Gastroesophageal sphincter (tissue), 4 donors: ENCODE data around the gene OTOA. TPM values are rescaled to one million over a fixed set of nuclear protein-coding genes. Genes with fewer than 3 reads are reported as not detected.

Source experiments
- ATAC-seq: fragments of 150-250 bp; one replicate; pipeline ENCODE4 v1.9.1; 2016; ENCODE audit warnings: mild to moderate bottlenecking, moderate library complexity
- H3K27ac ChIP-seq, 4 donors: fragments of 200-600 bp; sonication (generic) in 3 of 4; 1 replicate in 3 of 4; 2 replicates in 1 of 4; pipeline ENCODE4 v1.5.1; 2016 to 2019
- H3K27me3 ChIP-seq: fragments of 200-600 bp; sonication (generic); one replicate; pipeline ENCODE4 v1.5.1; 2019
- H3K36me3 ChIP-seq, 2 donors: fragments of 200-600 bp; sonication (generic); one replicate each; pipeline ENCODE4 v1.5.1; 2019; ENCODE audit warnings: control low read depth in 1 of 2
- H3K4me1 ChIP-seq, 3 donors: fragments of 200-600 bp; sonication (generic); 1 replicate in 2 of 3; 2 replicates in 1 of 3; pipeline ENCODE4 v1.5.1; 2016 to 2019; ENCODE audit warnings: control low read depth in 2 of 3
- H3K4me3 ChIP-seq, 2 donors: fragments of 200-600 bp; sonication (generic); one replicate each; pipeline ENCODE4 v1.5.1; 2019; ENCODE audit warnings: mild to moderate bottlenecking in 1 of 2, moderate library complexity in 1 of 2
- H3K9me3 ChIP-seq, 3 donors: fragments of 200-600 bp; sonication (generic); one replicate each; pipeline ENCODE4 v1.5.1; 2017 to 2019; ENCODE audit warnings: control low read depth in 2 of 3
- EP300 ChIP-seq: sonication (generic); formaldehyde crosslinking; IDR thresholded peaks from one replicate; pipeline ENCODE4 v1.6.1; 2017; ENCODE audit warnings: antibody characterized with exemption, mild to moderate bottlenecking
- POLR2A ChIP-seq, 2 donors: fragments of 450-650 bp; IDR thresholded peaks; one replicate each; pipeline ENCODE4 v1.6.1; 2017; ENCODE audit warnings: antibody characterized with exemption in 2 of 2, mild to moderate bottlenecking in 2 of 2, moderate library complexity in 1 of 2
- POLR2AphosphoS5 ChIP-seq: sonication (generic); formaldehyde crosslinking; IDR thresholded peaks from one replicate; pipeline ENCODE4 v1.6.1; 2017; ENCODE audit warnings: antibody characterized with exemption
- WGBS, 2 donors: methylation state at CpG; one replicate each; pipeline ENCODE4 v1.1.5; 2018; ENCODE audit warnings: low coverage in 1 of 2; 5-methylcytosine and 5-hydroxymethylcytosine counted together
- total RNA-seq, 4 donors: library from RNA; depleted of rRNA; stranded (reverse); fragments of >200 nt; gene quantifications; one replicate each; pipeline ENCODE4 v1.1.0, GENCODE V29; 2016
- TF ChIP-seq, protein P1 (sequence below), 4 experiments: fragments of 200-600 bp in 2 of 4; fragments of 450-650 bp in 2 of 4; sonication (generic) in 1 of 4; IDR thresholded peaks; one replicate each; pipeline ENCODE4 v1.5.1; 2017 to 2019; ENCODE audit warnings: antibody characterized with exemption in 4 of 4, mild to moderate bottlenecking in 2 of 4, moderate library complexity in 2 of 4

Gene OTOA
- total RNA-seq, 4 donors from 2014 or later = 0.54 TPM; not detected in 3

DNA sequence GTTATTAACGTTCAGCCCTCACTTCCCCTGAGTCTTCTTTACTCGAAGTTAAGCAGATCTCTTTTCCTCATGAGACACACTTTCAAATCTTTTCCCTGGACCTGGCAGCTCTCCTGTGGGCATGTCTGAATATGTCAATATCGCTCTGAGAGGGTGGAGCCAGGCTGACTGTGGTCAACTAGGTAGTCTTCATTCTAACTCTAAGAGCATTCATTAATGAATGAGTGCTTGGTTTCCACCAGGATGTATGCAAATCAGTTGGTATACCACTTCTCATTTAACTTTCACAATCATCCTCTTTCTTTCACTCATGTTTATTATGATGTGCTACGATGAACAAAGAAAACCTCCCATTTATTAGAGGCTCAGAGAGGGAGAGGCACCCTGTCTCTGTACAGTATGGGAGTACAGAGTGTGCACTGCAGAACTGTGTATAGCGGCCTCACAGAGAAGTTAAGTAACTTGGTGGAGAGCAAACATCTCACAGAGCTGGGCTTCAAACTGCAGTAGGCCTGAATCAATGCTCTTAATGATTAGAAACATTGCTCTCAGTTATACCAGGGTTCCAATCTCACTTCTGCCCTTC, 39.9 kb downstream of the OTOA start:
- TF ChIP-seq EP300 = no peak
- TF ChIP-seq POLR2AphosphoS5 = no peak
- TF ChIP-seq, protein P1, sequence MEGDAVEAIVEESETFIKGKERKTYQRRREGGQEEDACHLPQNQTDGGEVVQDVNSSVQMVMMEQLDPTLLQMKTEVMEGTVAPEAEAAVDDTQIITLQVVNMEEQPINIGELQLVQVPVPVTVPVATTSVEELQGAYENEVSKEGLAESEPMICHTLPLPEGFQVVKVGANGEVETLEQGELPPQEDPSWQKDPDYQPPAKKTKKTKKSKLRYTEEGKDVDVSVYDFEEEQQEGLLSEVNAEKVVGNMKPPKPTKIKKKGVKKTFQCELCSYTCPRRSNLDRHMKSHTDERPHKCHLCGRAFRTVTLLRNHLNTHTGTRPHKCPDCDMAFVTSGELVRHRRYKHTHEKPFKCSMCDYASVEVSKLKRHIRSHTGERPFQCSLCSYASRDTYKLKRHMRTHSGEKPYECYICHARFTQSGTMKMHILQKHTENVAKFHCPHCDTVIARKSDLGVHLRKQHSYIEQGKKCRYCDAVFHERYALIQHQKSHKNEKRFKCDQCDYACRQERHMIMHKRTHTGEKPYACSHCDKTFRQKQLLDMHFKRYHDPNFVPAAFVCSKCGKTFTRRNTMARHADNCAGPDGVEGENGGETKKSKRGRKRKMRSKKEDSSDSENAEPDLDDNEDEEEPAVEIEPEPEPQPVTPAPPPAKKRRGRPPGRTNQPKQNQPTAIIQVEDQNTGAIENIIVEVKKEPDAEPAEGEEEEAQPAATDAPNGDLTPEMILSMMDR (IDR thresholded peaks at IDR 0.05) = no peak
- no peak for TF ChIP-seq POLR2A (IDR thresholded peaks at IDR 0.05)
- no peaks in the 10 kb centered on the region for H3K9me3 ChIP-seq
- H3K27ac ChIP-seq = no peak overlapping the region
- H3K36me3 ChIP-seq = no peaks in the 10 kb centered on the region
- H3K4me1 ChIP-seq = peaks cover 0 to 7% (median 3%) of the 10 kb centered on the region in 3 donors
- H3K4me3 ChIP-seq = no peak overlapping the region
- H3K27me3 ChIP-seq = peaks cover 8% of the 10 kb centered on the region
- 71 to 75% methylated on average over 3 to 5 of the region's 5 CpGs for WGBS, 2 donors
- ATAC-seq = no peak

DNA sequence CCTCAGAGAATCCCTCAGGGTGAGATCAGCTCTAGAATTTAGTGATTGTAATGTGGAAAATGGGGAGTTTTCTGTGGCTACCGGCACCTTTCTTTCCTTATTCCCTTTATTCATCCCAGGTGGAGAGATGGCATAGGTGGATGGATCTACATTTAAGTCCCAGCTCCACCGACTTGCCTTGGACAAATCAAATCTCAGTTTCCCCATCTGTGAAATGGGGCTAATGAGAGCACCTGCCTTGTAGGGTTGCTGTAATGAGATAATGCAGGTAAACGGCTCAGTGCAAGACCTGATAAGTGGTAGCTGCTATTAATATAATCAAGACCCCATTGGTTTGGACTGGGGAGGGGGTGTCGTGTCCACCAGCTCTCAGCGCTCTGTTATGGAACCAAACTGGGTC, 40.5 kb downstream of the OTOA start:
- TF ChIP-seq, protein P1 (IDR thresholded peaks at IDR 0.05) = no peak
- no peak for TF ChIP-seq POLR2A (IDR thresholded peaks at IDR 0.05)
- no peak for TF ChIP-seq POLR2AphosphoS5
- no peak for TF ChIP-seq EP300
- H3K9me3 ChIP-seq = no peaks in the 10 kb centered on the region
- 87 to 89% methylated on average over 2 of the region's 5 CpGs for WGBS, 2 donors

DNA sequence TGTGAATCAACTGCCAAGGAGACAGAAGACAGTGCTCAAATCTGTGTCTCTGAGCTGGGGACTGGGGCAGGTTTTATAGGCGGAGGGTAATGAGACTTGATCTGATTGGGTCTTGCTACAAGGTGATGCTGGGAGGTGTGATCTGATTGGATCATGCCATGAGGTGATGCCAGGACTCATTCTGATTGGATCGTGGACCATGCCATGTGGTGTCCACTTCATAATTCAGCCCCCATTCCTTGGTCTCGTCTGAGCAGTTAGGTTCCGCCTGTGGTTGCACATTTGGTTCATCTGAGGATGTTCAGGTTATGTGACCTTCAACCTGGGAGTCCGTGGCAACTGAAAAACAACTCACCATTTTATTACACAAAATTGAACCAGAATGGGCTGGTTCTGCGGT, 41.0 kb downstream of the OTOA start:
- H3K9me3 ChIP-seq = no peaks in the 10 kb centered on the region
- H3K4me3 ChIP-seq = no peak overlapping the region
- peaks cover 8% of the 10 kb centered on the region for H3K27me3 ChIP-seq
- peaks cover 0 to 8% (median 3%) of the 10 kb centered on the region in 3 donors for H3K4me1 ChIP-seq
- H3K27ac ChIP-seq = no peak overlapping the region
- TF ChIP-seq POLR2AphosphoS5 = no peak
- TF ChIP-seq, protein P1 (IDR thresholded peaks at IDR 0.05) = no peak
- TF ChIP-seq POLR2A (IDR thresholded peaks at IDR 0.05) = no peak
- TF ChIP-seq EP300 = no peak
- no peaks in the 10 kb centered on the region for H3K36me3 ChIP-seq
- ATAC-seq = no peak
- WGBS, 2 donors = 71 to 100% methylated on average over 1 to 3 of the region's 6 CpGs

More for the DNA sequence above, 40.5 kb downstream of the OTOA start:
- H3K36me3 ChIP-seq = no peaks in the 10 kb centered on the region
- no peak overlapping the region for H3K4me3 ChIP-seq
- ATAC-seq = no peak
- peaks cover 8% of the 10 kb centered on the region for H3K27me3 ChIP-seq
- peaks cover 0 to 8% (median 3%) of the 10 kb centered on the region in 3 donors for H3K4me1 ChIP-seq
- no peak overlapping the region for H3K27ac ChIP-seq

DNA sequence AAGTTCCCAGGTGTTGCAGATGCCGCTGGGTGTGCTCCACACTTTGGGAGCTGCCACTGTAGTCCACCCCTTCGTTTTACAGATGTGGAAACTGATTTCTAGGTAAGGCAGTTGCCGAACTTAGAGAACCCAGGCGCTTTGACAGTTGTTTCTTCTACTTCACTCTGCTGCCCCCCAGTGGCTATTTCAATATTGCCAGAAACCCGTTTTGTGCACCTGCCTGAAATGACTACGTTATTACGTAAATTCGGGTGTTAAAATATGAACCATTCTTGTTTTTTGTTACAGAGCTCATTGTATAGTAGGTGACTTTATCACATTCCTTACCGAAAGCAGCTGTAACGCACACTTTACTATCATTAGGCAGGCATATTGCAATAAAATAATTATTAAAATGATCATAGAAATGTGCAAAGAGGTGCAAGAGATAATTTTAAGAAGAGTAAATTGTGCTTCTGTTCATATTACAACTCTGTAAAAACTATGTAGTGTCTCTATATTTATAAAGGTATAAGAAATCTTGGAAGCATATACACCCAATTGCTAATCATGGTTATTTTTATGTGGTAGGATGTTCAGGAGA, 44.9 kb downstream of the OTOA start:
- no peak for ATAC-seq
- no peak for TF ChIP-seq POLR2AphosphoS5
- no peak for TF ChIP-seq POLR2A (IDR thresholded peaks at IDR 0.05)
- no peak for TF ChIP-seq EP300
- TF ChIP-seq, protein P1 (IDR thresholded peaks at IDR 0.05) = peak; percentile 58 to 81 (median 69)
- 2 to 3% methylated on average over 8 to 9 of the region's 10 CpGs for WGBS, 2 donors

DNA sequence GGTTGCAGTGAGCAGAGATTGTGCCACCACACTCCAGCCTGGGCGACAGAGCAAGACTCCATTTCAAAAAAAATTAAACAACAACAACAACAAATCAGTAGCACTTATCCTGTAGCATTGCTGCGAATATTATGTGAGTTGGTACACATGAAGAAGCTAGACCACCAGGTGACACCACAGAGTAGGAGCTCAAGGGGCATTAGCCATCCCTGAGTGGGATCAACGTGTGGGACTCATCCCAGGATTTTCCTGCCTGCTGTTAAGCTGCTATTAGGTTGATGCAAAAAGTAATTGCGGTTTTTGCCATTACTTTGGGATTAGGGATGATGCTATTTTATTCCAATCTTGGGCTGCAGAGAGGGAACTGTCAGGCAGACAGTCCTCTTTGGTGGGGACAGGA, 47.2 kb downstream of the OTOA start:
- Histone ChIP-seq H3K27ac (no peak overlapping the region), H3K4me1 (peaks cover 0 to 8% (median 3%) of the 10 kb centered on the region in 3 donors), H3K36me3 (no peaks in the 10 kb centered on the region), H3K4me3 (no peak overlapping the region), H3K27me3 (peaks cover 13% of the 10 kb centered on the region), H3K9me3 (no peaks in the 10 kb centered on the region)
- TF ChIP-seq EP300 (no peak), POLR2AphosphoS5 (no peak), POLR2A (IDR thresholded peaks at IDR 0.05) (no peak)
- TF ChIP-seq, protein P1 (IDR thresholded peaks at IDR 0.05) = no peak
- ATAC-seq = no peak
- 63 to 100% methylated on average over 1 to 3 of the region's 4 CpGs for WGBS, 2 donors

More for the DNA sequence above, 44.9 kb downstream of the OTOA start:
- H3K27me3 ChIP-seq = peaks cover 8% of the 10 kb centered on the region
- H3K4me1 ChIP-seq = peaks cover 0 to 8% (median 3%) of the 10 kb centered on the region in 3 donors
- no peak overlapping the region for H3K4me3 ChIP-seq
- H3K27ac ChIP-seq = no peak overlapping the region
- no peaks in the 10 kb centered on the region for H3K36me3 ChIP-seq
- no peaks in the 10 kb centered on the region for H3K9me3 ChIP-seq
